Activated naive CD8-positive, alpha-beta T cell treated with anti-CD3 and anti-CD28 coated beads for 36 hours (primary cell): ENCODE data around the gene KIAA0825. TPM values are rescaled to one million over a fixed set of nuclear protein-coding genes. Genes with fewer than 3 reads are reported as not detected.

Experiments used
- DNase-seq: peaks from one replicate; pipeline ENCODE4 v3.0.0; 2021
- H3K27ac Mint-ChIP-seq: one replicate; pipeline ENCODE4 v1.8.0; 2022; ENCODE audit warnings: mild to moderate bottlenecking, moderate library complexity, mixed read lengths
- H3K27me3 Mint-ChIP-seq: one replicate; pipeline ENCODE4 v1.8.0; 2022; ENCODE audit warnings: mild to moderate bottlenecking, mixed read lengths
- H3K36me3 Mint-ChIP-seq: one replicate; pipeline ENCODE4 v1.8.0; 2021; ENCODE audit warnings: mild to moderate bottlenecking, mixed read lengths
- H3K4me1 Mint-ChIP-seq: one replicate; pipeline ENCODE4 v1.8.0; 2021; ENCODE audit warnings: mixed read lengths
- H3K4me3 Mint-ChIP-seq: one replicate; pipeline ENCODE4 v1.8.0; 2022; ENCODE audit warnings: mild to moderate bottlenecking, moderate library complexity, mixed read lengths
- H3K9me3 Mint-ChIP-seq: one replicate; pipeline ENCODE4 v1.8.0; 2022; ENCODE audit warnings: mixed read lengths
- total RNA-seq, 2 experiments: library from RNA; stranded (reverse); gene quantifications; one replicate each; pipeline ENCODE4 v1.2.3, GENCODE V29; 2021

Gene KIAA0825
- total RNA-seq, 2 experiments from 2014 or later = 0.76 to 1.0 TPM

DNA sequence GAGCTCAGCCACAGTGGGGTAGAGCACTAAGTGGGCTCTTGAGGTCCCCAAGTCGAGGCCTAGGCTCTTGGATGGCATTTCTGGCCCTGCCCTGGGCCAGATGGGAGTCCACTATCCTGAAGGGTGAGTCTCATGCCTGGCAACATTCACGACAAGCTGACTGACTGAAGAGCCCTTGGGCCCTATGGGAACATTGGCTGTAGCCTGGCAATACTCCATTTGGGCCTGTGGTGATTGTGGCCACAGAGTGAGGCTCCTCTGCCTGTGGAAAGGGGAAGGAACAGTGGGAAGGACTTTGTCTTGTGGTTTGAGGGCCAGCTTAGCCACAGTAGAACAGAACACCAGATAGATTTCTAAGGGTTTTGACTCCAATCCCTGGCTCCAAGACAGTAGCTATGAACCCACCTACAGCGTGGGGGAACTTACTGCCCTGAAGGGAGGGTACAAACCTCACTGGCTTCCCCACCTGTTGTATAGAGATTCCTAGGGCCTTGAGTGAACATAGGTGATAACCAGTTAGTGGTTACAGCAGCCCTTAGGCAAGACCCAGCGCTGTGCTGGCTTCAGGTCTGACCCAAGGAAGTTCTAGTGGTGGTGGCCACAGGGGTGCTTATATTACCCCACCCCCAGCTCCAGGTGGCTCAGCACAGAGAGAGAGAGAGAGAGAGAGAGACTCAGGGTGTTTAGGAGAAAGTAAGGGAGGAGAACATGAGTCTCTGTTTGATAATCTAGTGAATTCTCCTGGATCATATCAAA, 72.4 kb downstream of the KIAA0825 start:
- no peaks in the 10 kb centered on the region for H3K27me3 Mint-ChIP-seq
- no peak overlapping the region for H3K27ac Mint-ChIP-seq
- DNase-seq = no peak
- no peaks in the 10 kb centered on the region for H3K4me1 Mint-ChIP-seq
- H3K36me3 Mint-ChIP-seq = peaks cover 19% of the 10 kb centered on the region
- H3K4me3 Mint-ChIP-seq = no peak overlapping the region
- peaks cover 14% of the 10 kb centered on the region for H3K9me3 Mint-ChIP-seq

DNA sequence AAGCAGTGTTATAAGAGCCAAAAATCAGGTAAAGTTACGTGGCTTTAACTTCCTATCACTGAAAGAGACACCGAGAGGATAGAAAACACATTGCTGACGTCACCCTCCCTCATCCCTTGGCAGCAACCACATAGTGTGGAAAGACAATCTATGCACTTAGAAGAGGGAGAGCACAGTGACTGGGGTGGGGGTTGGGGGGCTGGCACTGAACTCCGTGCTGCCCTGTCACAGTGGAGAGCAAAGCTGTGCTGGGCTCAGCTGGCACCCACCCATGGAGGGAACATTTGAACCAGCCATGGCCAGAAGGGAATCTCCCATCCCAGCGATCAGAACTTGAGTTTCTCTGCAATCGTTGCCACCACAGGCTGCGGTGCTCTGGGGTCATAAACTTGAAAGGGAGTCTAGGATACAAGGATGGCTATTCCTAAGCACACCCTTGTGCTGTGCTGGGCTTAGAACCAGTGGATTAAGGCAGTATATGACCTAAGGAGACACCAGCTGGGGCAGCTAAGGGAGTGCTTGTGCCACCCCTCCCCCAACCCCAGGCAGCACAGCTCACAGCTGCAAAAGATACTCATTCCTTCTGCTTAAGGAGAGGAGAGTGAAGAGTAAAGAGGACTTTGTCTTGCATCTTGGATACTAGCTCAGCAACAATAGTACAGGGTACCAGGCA, 73.4 kb downstream of the KIAA0825 start:
- Mint-ChIP-seq H3K9me3 (peaks cover 6% of the 10 kb centered on the region), H3K27ac (no peak overlapping the region), H3K4me1 (no peaks in the 10 kb centered on the region), H3K27me3 (no peaks in the 10 kb centered on the region), H3K36me3 (peaks cover 18% of the 10 kb centered on the region), H3K4me3 (no peak overlapping the region)
- no peak for DNase-seq

DNA sequence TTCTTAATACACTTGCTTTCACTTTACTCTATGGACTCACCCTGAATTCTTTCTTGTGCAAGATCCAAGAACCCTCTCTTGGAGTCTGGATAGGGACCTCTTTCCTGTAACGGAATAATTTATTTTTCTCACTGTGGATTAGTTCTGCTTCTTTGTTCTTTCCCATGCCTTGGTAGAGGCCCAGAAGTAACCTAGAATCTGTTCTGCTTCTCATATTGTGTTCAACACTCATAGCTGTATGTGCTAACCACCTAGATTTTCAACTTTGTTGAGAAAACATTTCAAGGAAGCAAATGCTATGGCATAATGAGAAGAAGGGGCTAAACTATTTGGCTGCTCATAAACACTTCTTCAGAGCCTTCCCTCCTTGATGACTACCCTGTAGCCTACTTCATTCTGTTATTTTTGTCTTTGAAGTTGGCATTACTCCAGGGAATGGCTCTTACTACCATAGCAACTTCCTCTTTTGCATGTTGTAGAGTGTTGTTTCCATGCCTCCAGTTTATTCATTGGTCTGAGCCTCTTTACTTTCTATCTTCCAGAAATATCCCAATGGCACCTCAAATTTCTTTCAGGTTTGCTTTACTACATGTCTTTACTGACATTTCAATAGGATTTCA, 74.3 kb downstream of the KIAA0825 start:
- Mint-ChIP-seq H3K4me3 (no peak overlapping the region), H3K4me1 (no peaks in the 10 kb centered on the region), H3K36me3 (peaks cover 12% of the 10 kb centered on the region), H3K27ac (no peak overlapping the region), H3K27me3 (no peaks in the 10 kb centered on the region), H3K9me3 (peaks cover 4% of the 10 kb centered on the region)
- DNase-seq = no peak

DNA sequence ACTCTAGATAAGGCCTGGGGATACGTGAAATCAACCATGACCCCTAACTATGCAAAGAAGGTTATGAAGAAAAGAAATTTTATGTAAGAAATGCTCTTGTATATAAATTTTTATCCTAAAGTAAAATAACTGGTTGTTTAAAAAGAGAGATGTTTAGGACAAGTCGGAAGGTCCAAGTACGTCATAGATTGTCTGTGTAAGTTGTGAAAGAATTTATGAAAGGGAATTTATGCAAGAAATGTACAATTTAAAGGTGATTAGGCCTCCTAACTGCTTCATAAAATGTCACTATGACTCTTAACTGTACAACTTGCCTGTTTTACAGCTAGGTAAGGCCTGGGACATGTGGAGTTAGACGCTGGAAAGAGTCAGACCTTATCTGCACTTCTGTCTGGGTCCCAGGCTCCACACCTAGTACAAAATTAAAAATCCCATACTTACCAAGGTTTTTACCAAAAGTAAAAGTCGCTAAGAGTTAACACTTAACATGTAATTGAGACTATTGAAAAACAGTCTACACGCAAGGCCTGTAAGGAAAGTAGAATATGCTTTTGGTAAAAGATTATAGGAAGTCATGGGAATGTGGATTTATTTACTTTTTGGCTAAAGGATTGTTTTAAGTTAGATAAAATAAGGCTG, 77.4 kb downstream of the KIAA0825 start:
- H3K36me3 Mint-ChIP-seq = peaks cover 11% of the 10 kb centered on the region
- H3K9me3 Mint-ChIP-seq = peaks cover 3% of the 10 kb centered on the region
- no peak overlapping the region for H3K4me3 Mint-ChIP-seq
- no peak overlapping the region for H3K27ac Mint-ChIP-seq
- no peaks in the 10 kb centered on the region for H3K4me1 Mint-ChIP-seq
- no peak for DNase-seq
- no peaks in the 10 kb centered on the region for H3K27me3 Mint-ChIP-seq

DNA sequence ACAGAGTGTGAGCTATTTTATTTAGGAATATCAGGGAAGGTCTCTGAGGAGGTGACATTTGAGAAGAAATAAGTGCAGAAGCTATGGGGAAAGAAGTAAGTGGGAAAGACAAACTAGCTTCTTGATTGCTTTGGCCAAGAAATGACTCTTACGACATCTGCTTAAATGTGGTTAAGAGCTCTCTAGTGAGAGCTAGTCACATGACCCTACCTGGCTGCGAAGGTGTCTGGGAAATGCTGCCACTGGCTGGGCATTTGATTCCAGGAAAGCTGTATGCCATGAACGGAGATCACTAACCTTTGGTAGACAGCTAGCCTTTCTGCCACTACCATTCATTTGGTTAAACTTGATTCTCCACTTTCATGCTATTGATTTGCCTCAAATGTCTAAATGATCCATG, 80.1 kb downstream of the KIAA0825 start:
- Mint-ChIP-seq H3K9me3 (peaks cover 3% of the 10 kb centered on the region), H3K4me1 (no peaks in the 10 kb centered on the region), H3K36me3 (peaks cover 11% of the 10 kb centered on the region), H3K4me3 (no peak overlapping the region), H3K27me3 (no peaks in the 10 kb centered on the region), H3K27ac (no peak overlapping the region)
- no peak for DNase-seq

DNA sequence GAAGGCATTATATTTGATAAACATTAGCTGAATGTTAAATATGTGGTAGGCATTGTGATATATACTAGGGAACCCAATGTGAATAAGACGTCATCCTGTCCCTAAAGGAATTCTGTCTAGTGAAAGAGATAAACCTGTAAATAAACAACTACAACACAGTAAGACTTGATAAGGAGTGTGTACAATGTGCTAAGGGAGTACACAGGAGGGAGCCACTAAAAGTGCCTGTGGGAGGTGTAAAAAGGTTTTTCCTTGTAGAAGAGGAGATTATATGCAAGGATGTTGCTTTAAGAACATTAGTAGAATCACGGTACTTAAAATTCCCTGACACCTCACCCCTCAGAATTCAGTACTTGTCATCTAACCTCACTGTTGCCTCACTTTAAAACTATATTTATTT, 91.7 kb downstream of the KIAA0825 start:
- H3K27me3 Mint-ChIP-seq = no peaks in the 10 kb centered on the region
- H3K9me3 Mint-ChIP-seq = no peaks in the 10 kb centered on the region
- H3K36me3 Mint-ChIP-seq = no peaks in the 10 kb centered on the region
- DNase-seq = no peak
- no peaks in the 10 kb centered on the region for H3K4me1 Mint-ChIP-seq
- no peak overlapping the region for H3K27ac Mint-ChIP-seq
- H3K4me3 Mint-ChIP-seq = no peak overlapping the region

DNA sequence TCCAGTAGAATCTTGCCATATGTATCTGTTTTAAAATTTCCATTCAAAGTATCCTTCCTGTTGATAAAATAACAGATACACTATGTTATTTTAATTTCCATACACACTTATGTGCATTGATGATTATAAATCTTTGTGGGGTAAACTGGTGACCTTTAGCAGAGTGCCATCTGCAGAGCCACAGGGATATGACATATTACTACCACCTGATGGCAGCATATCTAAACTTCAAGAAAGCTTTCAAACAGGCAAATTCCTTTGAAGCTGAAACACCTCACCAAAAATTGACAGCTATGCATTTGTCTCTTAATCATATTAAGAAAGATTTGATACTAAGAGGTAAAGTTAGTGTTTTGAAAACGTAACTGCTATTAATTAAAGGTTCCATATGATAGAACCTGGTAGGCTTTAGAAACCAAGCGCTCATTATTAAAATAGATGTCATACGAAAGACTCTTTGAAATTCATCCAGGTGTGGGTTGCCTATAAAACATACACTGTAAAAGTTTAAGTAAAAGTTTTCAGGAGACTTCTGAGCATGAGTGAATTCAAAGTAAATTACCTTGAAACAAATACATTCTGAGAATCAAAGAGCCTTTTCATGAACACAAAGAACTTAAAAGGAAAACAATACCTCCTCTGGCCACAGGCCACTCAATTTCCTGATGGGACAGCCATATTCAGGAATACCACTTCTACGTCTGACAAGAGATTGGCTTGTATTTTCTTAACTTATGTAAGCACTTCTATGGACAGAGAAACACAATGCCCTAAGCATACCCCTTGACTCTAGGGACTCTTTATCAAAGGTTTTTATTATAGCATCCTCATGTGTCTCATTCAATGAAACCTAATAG, 93.3 kb downstream of the KIAA0825 start:
- no peak for DNase-seq
- H3K27ac Mint-ChIP-seq = no peak overlapping the region

DNA sequence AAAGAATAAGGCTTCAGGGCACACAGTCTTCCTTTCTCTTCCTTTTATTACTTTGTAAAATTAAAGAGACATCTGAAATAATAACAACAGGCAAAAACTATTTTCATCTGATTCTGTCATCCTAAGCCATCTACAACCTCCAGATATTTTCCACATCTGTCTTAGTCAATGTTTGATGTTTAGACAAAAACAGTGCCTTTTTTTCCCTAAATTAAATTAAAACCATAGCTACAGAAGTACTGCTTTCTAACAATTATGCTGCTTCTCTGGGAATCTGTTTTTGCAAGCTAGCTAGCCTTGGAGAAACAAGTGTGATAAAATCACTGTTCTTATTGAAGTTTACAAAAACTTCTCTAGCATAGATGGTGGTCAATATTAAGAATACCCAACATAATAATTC, 95.4 kb downstream of the KIAA0825 start:
- no peak for DNase-seq
- Mint-ChIP-seq H3K27ac (no peak overlapping the region), H3K4me3 (no peak overlapping the region), H3K9me3 (no peaks in the 10 kb centered on the region), H3K36me3 (no peaks in the 10 kb centered on the region), H3K4me1 (no peaks in the 10 kb centered on the region), H3K27me3 (no peaks in the 10 kb centered on the region)

More for the DNA sequence above, 93.3 kb downstream of the KIAA0825 start:
- Mint-ChIP-seq H3K4me1 (no peaks in the 10 kb centered on the region), H3K4me3 (no peak overlapping the region), H3K27me3 (no peaks in the 10 kb centered on the region), H3K36me3 (no peaks in the 10 kb centered on the region), H3K9me3 (no peaks in the 10 kb centered on the region)

DNA sequence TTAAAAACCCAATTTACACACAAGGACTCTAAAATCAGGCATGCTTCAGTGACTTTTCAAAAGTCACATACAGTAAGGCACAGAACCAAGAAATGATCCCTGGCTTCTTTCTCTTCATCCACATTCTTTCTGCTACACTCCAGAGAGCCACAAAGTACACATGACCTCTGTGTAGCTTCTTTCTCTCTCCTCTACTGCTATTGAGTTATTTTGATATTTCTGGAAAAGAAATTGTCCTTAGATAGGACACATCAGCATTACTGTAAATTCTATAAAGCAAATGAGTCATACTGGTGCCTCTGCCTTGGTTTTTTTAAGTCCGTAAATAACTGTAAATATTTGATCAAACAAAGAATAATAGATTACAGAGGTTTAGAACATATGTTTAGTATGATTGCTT, 96.3 kb downstream of the KIAA0825 start:
- Mint-ChIP-seq H3K4me3 (no peak overlapping the region), H3K9me3 (no peaks in the 10 kb centered on the region), H3K4me1 (no peaks in the 10 kb centered on the region), H3K36me3 (no peaks in the 10 kb centered on the region), H3K27ac (no peak overlapping the region), H3K27me3 (no peaks in the 10 kb centered on the region)
- DNase-seq = no peak

DNA sequence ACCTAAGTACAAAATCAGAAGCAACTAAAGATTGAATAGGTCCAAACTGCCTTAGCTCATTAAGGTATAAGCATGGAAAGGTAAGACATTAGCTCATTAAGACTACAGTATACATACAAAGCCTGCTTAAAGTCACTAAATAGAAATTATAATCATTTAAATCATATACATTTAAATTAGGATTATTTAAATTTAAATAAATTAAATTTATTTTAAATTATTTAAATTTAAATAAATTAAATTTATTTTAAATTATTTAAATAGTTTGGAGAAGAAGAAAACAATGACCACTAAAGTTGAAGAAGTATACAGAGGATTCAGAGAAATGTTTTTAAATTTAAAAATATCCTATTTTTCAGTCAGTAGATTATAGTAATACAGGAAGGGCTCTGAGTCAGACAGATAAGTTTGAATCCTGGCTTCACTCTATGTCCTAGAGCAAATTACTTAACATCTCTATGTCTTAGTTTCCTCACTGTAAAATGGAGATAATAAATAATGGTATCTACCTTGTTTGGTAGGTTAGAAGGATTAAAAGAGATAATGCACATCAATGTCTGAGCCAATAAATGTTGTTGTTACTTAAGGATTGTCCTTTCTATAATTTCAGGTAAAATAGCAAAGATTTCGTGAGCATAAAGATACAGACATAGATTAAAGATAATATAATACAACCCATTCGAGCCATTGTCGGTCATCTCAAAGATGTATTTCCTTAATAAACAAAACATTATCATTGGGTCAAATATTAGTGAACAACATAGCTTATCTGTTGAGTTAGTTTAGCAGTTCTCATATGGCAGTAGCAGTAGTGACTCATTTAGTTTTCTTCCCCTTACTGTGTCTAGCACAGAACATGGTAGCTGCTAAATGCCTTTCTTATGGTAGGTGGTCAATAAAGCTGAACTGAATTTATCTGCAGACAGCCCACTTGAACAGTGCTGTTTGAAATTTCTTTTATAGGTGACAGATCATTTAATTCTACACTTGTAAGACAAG, 100.6 kb downstream of the KIAA0825 start:
- Mint-ChIP-seq H3K27me3 (no peaks in the 10 kb centered on the region), H3K9me3 (no peaks in the 10 kb centered on the region), H3K27ac (no peak overlapping the region), H3K4me1 (no peaks in the 10 kb centered on the region), H3K4me3 (no peak overlapping the region), H3K36me3 (no peaks in the 10 kb centered on the region)
- DNase-seq = no peak

DNA sequence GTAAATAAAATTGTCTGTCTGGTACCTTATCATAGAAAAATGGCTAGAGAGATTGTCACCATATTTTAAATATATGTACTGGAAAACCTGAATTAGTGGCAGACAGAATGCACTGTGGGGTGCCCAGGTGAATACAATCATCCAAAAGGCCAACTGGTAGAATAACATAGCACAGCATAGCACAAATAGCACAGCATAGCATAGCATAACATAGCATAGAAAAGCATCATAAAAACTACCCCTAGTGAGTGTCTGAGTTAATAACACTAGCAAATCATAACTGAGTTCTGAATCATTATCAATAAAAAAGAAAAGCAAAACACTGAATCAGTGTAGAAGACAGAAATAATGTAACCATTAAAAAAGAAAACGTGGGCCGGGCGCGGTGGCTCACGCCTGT, 102.3 kb downstream of the KIAA0825 start:
- Mint-ChIP-seq H3K27ac (no peak overlapping the region), H3K36me3 (no peaks in the 10 kb centered on the region), H3K4me1 (no peaks in the 10 kb centered on the region), H3K9me3 (no peaks in the 10 kb centered on the region), H3K4me3 (no peak overlapping the region), H3K27me3 (no peaks in the 10 kb centered on the region)
- no peak for DNase-seq

DNA sequence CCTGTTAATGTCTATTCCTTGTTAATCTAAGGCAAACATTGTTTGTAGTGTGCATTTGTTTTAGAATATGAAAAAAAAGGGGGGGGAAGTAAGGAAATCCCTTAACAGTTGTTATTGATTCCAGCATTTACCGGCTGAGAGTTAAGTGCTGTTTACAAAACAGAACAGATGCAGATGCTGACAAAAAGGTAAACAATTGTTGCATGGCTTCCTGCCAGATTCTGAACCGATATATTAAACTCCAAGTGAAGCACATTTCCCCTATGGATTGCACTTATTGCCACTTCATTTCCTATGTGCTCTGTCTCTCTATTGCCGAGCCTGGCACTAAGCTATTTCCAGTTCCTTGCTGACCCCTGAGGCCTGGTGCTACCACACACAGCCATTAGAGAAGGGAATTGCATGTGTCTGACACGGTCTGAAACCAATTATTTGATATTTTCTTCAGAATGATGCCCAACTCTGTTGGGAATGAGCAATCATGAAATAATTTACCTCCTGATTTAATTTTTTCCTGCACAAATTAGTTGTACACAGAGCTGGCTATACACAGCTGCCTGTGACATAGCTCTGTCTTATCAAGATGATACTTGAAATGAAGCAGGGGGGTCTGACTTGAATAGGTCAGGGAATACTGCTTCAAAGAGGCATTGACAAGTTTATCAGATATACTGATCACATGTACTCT, 109.8 kb downstream of the KIAA0825 start:
- no peaks in the 10 kb centered on the region for H3K4me1 Mint-ChIP-seq
- H3K9me3 Mint-ChIP-seq = no peaks in the 10 kb centered on the region
- no peaks in the 10 kb centered on the region for H3K36me3 Mint-ChIP-seq
- H3K27me3 Mint-ChIP-seq = no peaks in the 10 kb centered on the region
- H3K4me3 Mint-ChIP-seq = no peak overlapping the region
- no peak overlapping the region for H3K27ac Mint-ChIP-seq
- DNase-seq = no peak

DNA sequence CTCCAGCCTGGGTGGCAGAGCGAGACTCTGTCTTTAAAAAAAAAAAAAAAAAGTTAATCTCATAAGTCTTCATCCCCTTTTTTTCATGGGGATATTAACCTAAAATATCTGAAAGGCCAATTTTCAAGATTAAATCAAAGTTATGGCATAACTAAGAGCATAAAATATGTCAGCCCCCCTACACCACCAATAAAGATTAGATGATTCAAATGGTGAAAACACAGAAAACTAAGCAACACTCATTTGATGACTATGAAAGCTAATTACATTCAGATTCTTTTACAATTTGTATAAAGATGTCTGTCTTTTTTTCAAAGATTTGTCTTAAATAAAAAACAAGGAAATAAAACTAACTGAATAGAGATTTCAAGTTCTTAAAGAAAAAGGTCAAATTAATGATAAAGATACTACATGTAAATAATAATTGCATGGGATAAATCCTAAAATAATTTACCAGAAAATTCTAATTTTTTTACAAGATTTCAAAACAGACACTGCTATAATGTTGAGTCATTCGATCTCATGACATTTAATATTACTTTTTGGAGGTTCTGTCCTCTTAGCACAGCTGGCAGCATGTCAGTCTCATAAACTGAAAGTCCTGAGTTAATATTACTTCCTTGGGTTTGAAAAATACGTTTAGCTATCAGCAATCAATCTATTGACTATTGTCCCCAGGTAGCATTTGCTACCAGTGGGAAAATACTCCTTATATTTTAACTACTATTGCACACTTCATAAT, 112.9 kb downstream of the KIAA0825 start:
- no peak overlapping the region for H3K4me3 Mint-ChIP-seq
- no peaks in the 10 kb centered on the region for H3K9me3 Mint-ChIP-seq
- no peaks in the 10 kb centered on the region for H3K27me3 Mint-ChIP-seq
- H3K36me3 Mint-ChIP-seq = no peaks in the 10 kb centered on the region
- no peak for DNase-seq
- H3K27ac Mint-ChIP-seq = no peak overlapping the region
- no peaks in the 10 kb centered on the region for H3K4me1 Mint-ChIP-seq
